Measurements from ENCODE around the gene PECR.

Gene PECR

GRCh38 chr2:216073773-216074172 is 7.8 kb downstream of the PECR start:
- no peak for TF ChIP-seq CTCF (IDR thresholded peaks at IDR 0.05)
- no peaks in the 10 kb centered on the region for H3K9me3 Mint-ChIP-seq
- no peak for DNase-seq
- no peak overlapping the region for H3K4me3 Mint-ChIP-seq
- peaks cover 17% of the 10 kb centered on the region for H3K4me1 Mint-ChIP-seq
- peaks cover 6% of the 10 kb centered on the region for H3K36me3 Mint-ChIP-seq (ENCODE audit: low read depth)
- H3K27me3 Mint-ChIP-seq (ENCODE audit: low read depth, poor library complexity): no peaks in the 10 kb centered on the region
- H3K27ac Mint-ChIP-seq: no peak overlapping the region

- H3K36me3 Mint-ChIP-seq (ENCODE audit: low read depth): peaks cover 6% of the 10 kb centered on the region
- H3K27ac Mint-ChIP-seq: no peak overlapping the region
- peaks cover 15% of the 10 kb centered on the region for H3K4me1 Mint-ChIP-seq
- H3K9me3 Mint-ChIP-seq: no peaks in the 10 kb centered on the region
- no peaks in the 10 kb centered on the region for H3K27me3 Mint-ChIP-seq (ENCODE audit: low read depth, poor library complexity)
- H3K4me3 Mint-ChIP-seq: no peak overlapping the region
- TF ChIP-seq CTCF (IDR thresholded peaks at IDR 0.05): no peak
- no peak for DNase-seq
Observed at GRCh38 chr2:216072473-216072872, 9.1 kb downstream of the PECR start.

- Mint-ChIP-seq H3K36me3 (ENCODE audit: low read depth) (peaks cover 6% of the 10 kb centered on the region), H3K9me3 (no peaks in the 10 kb centered on the region), H3K27me3 (ENCODE audit: low read depth, poor library complexity) (no peaks in the 10 kb centered on the region), H3K27ac (no peak overlapping the region), H3K4me3 (no peak overlapping the region), H3K4me1 (peaks cover 15% of the 10 kb centered on the region)
- DNase-seq: no peak
- no peak for TF ChIP-seq CTCF (IDR thresholded peaks at IDR 0.05)
Observed at GRCh38 chr2:216071111-216071851, 10.3 kb downstream of the PECR start.

- H3K4me1 Mint-ChIP-seq: peaks cover 15% of the 10 kb centered on the region
- H3K9me3 Mint-ChIP-seq: no peaks in the 10 kb centered on the region
- no peak overlapping the region for H3K27ac Mint-ChIP-seq
- H3K36me3 Mint-ChIP-seq (ENCODE audit: low read depth): peaks cover 10% of the 10 kb centered on the region
- H3K27me3 Mint-ChIP-seq (ENCODE audit: low read depth, poor library complexity): no peaks in the 10 kb centered on the region
- H3K4me3 Mint-ChIP-seq: no peak overlapping the region
- DNase-seq: no peak
- no peak for TF ChIP-seq CTCF (IDR thresholded peaks at IDR 0.05)
Observed at GRCh38 chr2:216070195-216070594, 11.4 kb downstream of the PECR start.

- Mint-ChIP-seq H3K4me3 (no peak overlapping the region), H3K27ac (no peak overlapping the region), H3K9me3 (no peaks in the 10 kb centered on the region), H3K36me3 (ENCODE audit: low read depth) (peaks cover 10% of the 10 kb centered on the region), H3K4me1 (peaks cover 15% of the 10 kb centered on the region), H3K27me3 (ENCODE audit: low read depth, poor library complexity) (no peaks in the 10 kb centered on the region)
- DNase-seq: no peak
- no peak for TF ChIP-seq CTCF (IDR thresholded peaks at IDR 0.05)
Observed at GRCh38 chr2:216069028-216069427, 12.6 kb downstream of the PECR start.

GRCh38 chr2:216066230-216066629 is 15.4 kb downstream of the PECR start:
- TF ChIP-seq CTCF (IDR thresholded peaks at IDR 0.05): no peak
- H3K4me3 Mint-ChIP-seq: no peak overlapping the region
- no peaks in the 10 kb centered on the region for H3K27me3 Mint-ChIP-seq (ENCODE audit: low read depth, poor library complexity)
- peaks cover 16% of the 10 kb centered on the region for H3K36me3 Mint-ChIP-seq (ENCODE audit: low read depth)
- H3K9me3 Mint-ChIP-seq: no peaks in the 10 kb centered on the region
- no peak overlapping the region for H3K27ac Mint-ChIP-seq
- no peak for DNase-seq
- H3K4me1 Mint-ChIP-seq: peaks cover 9% of the 10 kb centered on the region
